Adrenal gland (tissue), 19 donors: ENCODE data around the gene STYX. TPM values are rescaled to one million over a fixed set of nuclear protein-coding genes. Genes with fewer than 3 reads are reported as not detected.
A peak's percentile ranks its signal among the peaks of the same experiment; 100 is the strongest.

Experiments used
- DNase-seq, 7 donors: peaks; one replicate each; pipeline ENCODE4 v3.0.0-alpha.2; 2019 to 2020
- H3K27ac ChIP-seq, 5 donors: fragments of 200-600 bp; sonication (generic) in 4 of 5; 1 replicate in 3 of 5; 2 replicates in 2 of 5; pipeline versions ENCODE4 v1.5.1 to v1.8.0; 2016 to 2020; ENCODE audit warnings: mild to moderate bottlenecking in 1 of 5
- H3K27me3 ChIP-seq: fragments of 200-600 bp; 2 replicates; pipeline ENCODE4 v1.8.0; 2021
- H3K36me3 ChIP-seq, 2 donors: fragments of 200-600 bp; replicated peaks in 1 of 2; 1 replicate in 1 of 2; 2 replicates in 1 of 2; pipeline versions ENCODE4 v1.5.1 to v1.8.0; 2018 to 2022
- H3K4me1 ChIP-seq, 2 donors: fragments of 200-600 bp; replicated peaks in 1 of 2; 1 replicate in 1 of 2; 2 replicates in 1 of 2; pipeline versions ENCODE4 v1.5.1 to v1.8.0; 2018 to 2021
- H3K4me3 ChIP-seq, 4 donors: fragments of 200-600 bp; sonication (generic) in 3 of 4; one replicate each; pipeline ENCODE4 v1.5.1; 2016 to 2018
- H3K9me3 ChIP-seq, 3 donors: fragments of 200-600 bp; sonication (generic) in 1 of 3; replicated peaks in 1 of 3; 1 replicate in 2 of 3; 2 replicates in 1 of 3; pipeline versions ENCODE4 v1.5.1 to v1.8.0; 2016 to 2021
- POLR2A ChIP-seq, 2 donors: fragments of 450-650 bp; IDR thresholded peaks; one replicate each; pipeline ENCODE4 v1.6.1; 2017; ENCODE audit warnings: antibody characterized with exemption in 2 of 2, mild to moderate bottlenecking in 2 of 2, moderate library complexity in 1 of 2
- WGBS, 4 donors: extraction: QIAGEN DNeasy Blood & Tissue Kit in 2 of 4; methylation state at CpG; one replicate each; pipeline versions ENCODE4 v1.1.5 to v1.1.7; 2013 to 2017; 5-methylcytosine and 5-hydroxymethylcytosine counted together
- intact Hi-C, 2 donors: fragments of 100-400 bp; cut with DNase I; formaldehyde crosslinking; loops; one replicate each; pipeline versions ENCODE4 v1.14.1 to v1.15.0; 2022 to 2023
- long read RNA-seq, 10 donors: library from polyadenylated mRNA in 3 of 10; unstranded in 2 of 10; stranded (forward) in 1 of 10; transcript quantifications; one replicate each; pipeline ENCODE4 v2.0.0 and lab custom pipeline, GENCODE V29; 2021 to 2026
- polyA plus RNA-seq, 3 donors: library from polyadenylated mRNA; stranded (reverse); fragments of 200-250 nt in 2 of 3; fragments of 350-450 nt in 1 of 3; fragmentation: Illumina TruSeq in 1 of 3; extraction: RNeasy Lipid Tissue Mini Kit (QIAGEN cat#74804) in 1 of 3; gene quantifications; one replicate each; pipeline ENCODE4 v1.2.3, GENCODE V29; 2013 to 2014
- total RNA-seq, 9 donors: library from RNA; depleted of rRNA in 4 of 9; stranded (reverse); fragments of >200 nt in 4 of 9; fragments of 120-200 nt in 1 of 9; fragmentation: NEBNext Ultra II Directional in 1 of 9; extraction: Animal tissue kit (Norgen Biotek cat#: 25700) in 1 of 9; gene quantifications; one replicate each; pipeline versions ENCODE4 v1.1.0 to v1.2.4, GENCODE V29; 2013 to 2023
- TF ChIP-seq, protein P1 (sequence below), 6 experiments: fragments of 450-650 bp in 4 of 6; fragments of 200-600 bp in 2 of 6; sonication (generic) in 1 of 6; IDR thresholded peaks; 1 replicate in 5 of 6; 2 replicates in 1 of 6; pipeline versions ENCODE4 v1.5.1 to v1.8.0; 2016 to 2021; ENCODE audit warnings: antibody characterized with exemption in 6 of 6, mild to moderate bottlenecking in 2 of 6, moderate library complexity in 1 of 6
- donor health status: healthy with polysubstance abuse.
- donor health status: Bipolar disorder and iron deficiency.
- donor health status: DM: yes; HTN: yes; CAD: no.
- donor health status: DM: no; HTN: no; CAD: no.
- donor health status: DM: no; HTN: no; CAD: no.
- donor health status: DM: yes; HTN: yes; CAD: no.

STYX gene, protein sequence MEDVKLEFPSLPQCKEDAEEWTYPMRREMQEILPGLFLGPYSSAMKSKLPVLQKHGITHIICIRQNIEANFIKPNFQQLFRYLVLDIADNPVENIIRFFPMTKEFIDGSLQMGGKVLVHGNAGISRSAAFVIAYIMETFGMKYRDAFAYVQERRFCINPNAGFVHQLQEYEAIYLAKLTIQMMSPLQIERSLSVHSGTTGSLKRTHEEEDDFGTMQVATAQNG
- total RNA-seq, result 10 to 100 TPM in 1 of 9 donors, 1 to 10 TPM in 8; 3.7 to 13.0 (median 6.5) TPM
- polyA plus RNA-seq, result 1 to 10 TPM; 1.6 to 5.7 (median 2.6) TPM
- long read RNA-seq, donor 1, full-length matches to known transcripts, result 3 of 3 reads
- long read RNA-seq, donor 1, partial matches to known transcripts, result 0 of 3 reads
- long read RNA-seq, donor 1, other reads (novel, unspliced or antisense), result 0 of 3 reads
- long read RNA-seq, donor 2, full-length matches to known transcripts, result 1 of 16 reads
- long read RNA-seq, donor 2, partial matches to known transcripts, result 15 of 16 reads
- long read RNA-seq, donor 2, other reads (novel, unspliced or antisense), result 0 of 16 reads
- long read RNA-seq, donor 3, full-length matches to known transcripts, result 1 of 1 reads
- long read RNA-seq, donor 3, partial matches to known transcripts, result 0 of 1 reads
- long read RNA-seq, donor 3, other reads (novel, unspliced or antisense), result 0 of 1 reads
- long read RNA-seq, donor 4, full-length matches to known transcripts, result 2 of 3 reads
- long read RNA-seq, donor 4, partial matches to known transcripts, result 0 of 3 reads
- long read RNA-seq, donor 4, other reads (novel, unspliced or antisense), result 1 of 3 reads
- long read RNA-seq, donor 5, full-length matches to known transcripts, result 5 of 8 reads
- long read RNA-seq, donor 5, partial matches to known transcripts, result 2 of 8 reads
- long read RNA-seq, donor 5, other reads (novel, unspliced or antisense), result 1 of 8 reads
- long read RNA-seq, donor 6, full-length matches to known transcripts, result 2 of 4 reads
- long read RNA-seq, donor 6, partial matches to known transcripts, result 0 of 4 reads
- long read RNA-seq, donor 6, other reads (novel, unspliced or antisense), result 2 of 4 reads
- long read RNA-seq, donor 7, result 0 reads
- long read RNA-seq, donor 8, full-length matches to known transcripts, result 3 of 3 reads
- long read RNA-seq, donor 8, partial matches to known transcripts, result 0 of 3 reads
- long read RNA-seq, donor 8, other reads (novel, unspliced or antisense), result 0 of 3 reads
- long read RNA-seq, donor 9, full-length matches to known transcripts, result 3 of 3 reads
- long read RNA-seq, donor 9, partial matches to known transcripts, result 0 of 3 reads
- long read RNA-seq, donor 9, other reads (novel, unspliced or antisense), result 0 of 3 reads
- long read RNA-seq, donor 10, full-length matches to known transcripts, result 2 of 2 reads
- long read RNA-seq, donor 10, partial matches to known transcripts, result 0 of 2 reads
- long read RNA-seq, donor 10, other reads (novel, unspliced or antisense), result 0 of 2 reads

DNA sequence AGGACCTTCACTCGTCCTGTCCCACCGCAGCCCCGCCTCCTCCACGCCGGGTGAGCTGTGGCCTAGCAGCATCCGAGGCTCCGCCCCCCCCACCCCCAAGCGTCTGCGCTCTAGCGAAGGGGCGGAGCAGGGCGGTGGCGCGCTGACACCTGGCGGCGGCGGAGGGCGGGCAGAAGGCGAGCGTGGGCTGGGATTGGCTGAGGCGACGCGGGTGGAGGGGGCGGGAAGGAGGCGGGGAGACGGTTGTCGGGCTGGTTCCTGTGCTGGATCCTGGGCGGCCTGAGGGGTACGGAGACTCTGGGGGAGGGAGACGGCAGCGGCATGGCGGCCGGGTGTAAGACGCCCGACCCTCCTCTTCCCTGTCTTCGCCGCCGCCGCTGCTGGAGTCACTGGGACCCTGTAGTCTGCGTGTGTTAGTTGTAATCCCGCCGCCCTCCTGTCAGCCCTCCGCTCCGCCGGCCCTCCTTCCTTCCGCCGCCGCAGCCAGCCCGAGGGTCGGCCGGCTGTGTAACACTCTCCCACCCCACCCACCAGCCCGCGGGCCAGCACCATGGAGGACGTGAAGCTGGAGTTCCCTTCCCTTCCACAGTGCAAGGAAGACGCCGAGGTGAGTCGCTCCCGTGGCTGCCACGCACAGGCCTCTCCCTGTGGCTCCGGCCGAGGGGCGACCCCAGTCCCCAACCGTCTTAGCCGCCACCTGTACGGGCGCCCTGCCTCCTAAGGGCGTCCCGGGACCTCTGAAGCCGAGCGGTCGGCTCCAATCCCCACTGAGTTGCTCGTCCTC, at the start of gene STYX:
TSS of gene STYX (plus strand) at position 242 of the 784 bp plus-strand sequence. CDS start at position 551, 309 bp downstream.
- intact Hi-C loops, result no loop called here
- Histone ChIP-seq H3K4me1 (peaks cover 4 to 9% of the 10 kb centered on the region in 2 donors), H3K36me3 (peaks cover 0 to 18% of the 10 kb centered on the region in 2 donors)

DNA sequence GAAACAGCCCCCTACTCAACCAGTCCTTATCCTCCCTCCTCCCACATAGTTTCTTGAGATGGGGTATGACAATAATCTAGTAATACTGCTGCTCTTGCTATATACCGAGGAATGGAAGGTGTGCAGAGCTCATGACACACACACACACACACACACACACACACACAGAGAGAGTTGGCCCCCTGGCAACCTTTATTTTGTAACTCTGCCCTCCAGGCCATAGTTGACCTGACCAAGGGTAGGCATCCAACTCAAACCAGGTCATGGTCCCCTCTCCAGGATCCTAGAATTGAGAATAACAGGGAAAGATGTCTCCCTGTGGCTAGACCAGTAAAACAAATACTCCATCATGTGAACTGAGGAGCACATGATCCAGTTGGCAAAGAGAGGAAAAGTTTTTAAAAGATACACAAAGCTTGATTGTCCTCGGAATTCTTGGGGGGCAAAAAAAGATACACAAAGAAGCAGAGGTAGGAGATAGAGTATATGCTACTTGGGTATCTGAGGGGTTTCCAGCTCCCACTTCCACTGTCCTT, 45.9 kb upstream of the STYX start:
- no peak overlapping the region for H3K27ac ChIP-seq
- TF ChIP-seq POLR2A (IDR thresholded peaks at IDR 0.05), result no peak
- TF ChIP-seq, protein P1, sequence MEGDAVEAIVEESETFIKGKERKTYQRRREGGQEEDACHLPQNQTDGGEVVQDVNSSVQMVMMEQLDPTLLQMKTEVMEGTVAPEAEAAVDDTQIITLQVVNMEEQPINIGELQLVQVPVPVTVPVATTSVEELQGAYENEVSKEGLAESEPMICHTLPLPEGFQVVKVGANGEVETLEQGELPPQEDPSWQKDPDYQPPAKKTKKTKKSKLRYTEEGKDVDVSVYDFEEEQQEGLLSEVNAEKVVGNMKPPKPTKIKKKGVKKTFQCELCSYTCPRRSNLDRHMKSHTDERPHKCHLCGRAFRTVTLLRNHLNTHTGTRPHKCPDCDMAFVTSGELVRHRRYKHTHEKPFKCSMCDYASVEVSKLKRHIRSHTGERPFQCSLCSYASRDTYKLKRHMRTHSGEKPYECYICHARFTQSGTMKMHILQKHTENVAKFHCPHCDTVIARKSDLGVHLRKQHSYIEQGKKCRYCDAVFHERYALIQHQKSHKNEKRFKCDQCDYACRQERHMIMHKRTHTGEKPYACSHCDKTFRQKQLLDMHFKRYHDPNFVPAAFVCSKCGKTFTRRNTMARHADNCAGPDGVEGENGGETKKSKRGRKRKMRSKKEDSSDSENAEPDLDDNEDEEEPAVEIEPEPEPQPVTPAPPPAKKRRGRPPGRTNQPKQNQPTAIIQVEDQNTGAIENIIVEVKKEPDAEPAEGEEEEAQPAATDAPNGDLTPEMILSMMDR (IDR thresholded peaks at IDR 0.05), result no peak
- H3K27me3 ChIP-seq, result no peaks in the 10 kb centered on the region
- DNase-seq, result no peak
- intact Hi-C loops, result no loop called here
- 83 to 91% (median 86%) methylated on average over 2 of the region's 2 CpGs for WGBS, 4 donors
- no peak overlapping the region for H3K4me3 ChIP-seq
- H3K9me3 ChIP-seq, result peaks cover 0 to 4% (median 0%) of the 10 kb centered on the region in 3 donors
- H3K36me3 ChIP-seq, result no peaks in the 10 kb centered on the region
- no peaks in the 10 kb centered on the region for H3K4me1 ChIP-seq

More for the DNA sequence above, at the start of gene STYX:
- H3K27me3 ChIP-seq, result no peaks in the 10 kb centered on the region
- H3K27ac ChIP-seq, result peak within 1 kb of the TSS in 4 of 5 donors; percentile 59 to 90 (median 75)
- peak; percentile 97 to 100 (median 99) for DNase-seq
- H3K9me3 ChIP-seq, result no peaks in the 10 kb centered on the region
- TF ChIP-seq, protein P1 (IDR thresholded peaks at IDR 0.05), result peak in 5 of 6 experiments; percentile 29 to 57 (median 40)
- TF ChIP-seq POLR2A (IDR thresholded peaks at IDR 0.05), result peak; percentile 21 to 83
- peak within 1 kb of the TSS; percentile 38 to 99 (median 76) for H3K4me3 ChIP-seq
- WGBS, 4 donors, result 0 to 2% (median 1%) methylated on average over 10 to 71 of the region's 72 CpGs

DNA sequence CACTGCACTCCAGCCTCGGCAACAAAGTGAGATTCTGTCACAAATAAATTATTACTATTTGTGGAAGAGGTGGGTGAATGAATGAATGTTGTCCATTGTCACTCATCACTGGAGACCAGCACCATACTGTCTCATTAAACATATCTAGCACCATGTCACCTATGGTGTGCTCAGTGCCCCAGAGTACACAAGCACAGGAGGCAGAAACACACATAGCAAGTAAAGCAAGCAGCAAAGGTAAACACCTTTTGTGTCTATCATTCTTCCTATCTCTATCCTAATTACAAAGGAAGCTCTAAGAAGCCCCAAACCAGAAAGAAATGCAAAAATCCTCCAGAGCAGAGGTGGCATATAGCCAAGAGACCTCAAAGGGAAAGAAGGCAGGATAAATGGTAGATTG, 43.8 kb upstream of the STYX start:
- H3K9me3 ChIP-seq, result peaks cover 0 to 4% (median 0%) of the 10 kb centered on the region in 3 donors
- no peaks in the 10 kb centered on the region for H3K4me1 ChIP-seq
- H3K27me3 ChIP-seq, result no peaks in the 10 kb centered on the region
- intact Hi-C loops, result no loop called here
- DNase-seq, result no peak
- H3K4me3 ChIP-seq, result no peak overlapping the region
- no peak overlapping the region for H3K27ac ChIP-seq
- WGBS, 4 donors, result 80 to 100% (median 93%) methylated on average over 1 of the region's 1 CpG
- H3K36me3 ChIP-seq, result no peaks in the 10 kb centered on the region
- TF ChIP-seq, protein P1 (IDR thresholded peaks at IDR 0.05), result no peak
- no peak for TF ChIP-seq POLR2A (IDR thresholded peaks at IDR 0.05)
